Measurements from ENCODE around the gene PCDH1.
A peak's percentile ranks its signal among the peaks of the same experiment; 100 is the strongest.
"Not testable (repeated sequence)": the region's sequence is repeated elsewhere in the genome, so short reads cannot be mapped to it uniquely, and the experiment has no call there.

Gene PCDH1

GRCh38 chr5:141897425-141897824 lies 19.2 kb upstream of the PCDH1 start:
- no peak for DNase-seq

- not testable (repeated sequence) for DNase-seq
These were observed 12.2 kb upstream of the PCDH1 start for GRCh38 chr5:141890429-141890828.

GRCh38 chr5:141889282-141889871 lies 11.2 kb upstream of the PCDH1 start:
- DNase-seq, result no peak

- DNase-seq, result no peak
These were observed 5.7 kb upstream of the PCDH1 start for GRCh38 chr5:141883892-141884318.

- no peak for DNase-seq
These were observed 5.1 kb upstream of the PCDH1 start for GRCh38 chr5:141883184-141883891.

- DNase-seq, result no peak
These were observed 4.5 kb upstream of the PCDH1 start for GRCh38 chr5:141882594-141883183.

- DNase-seq, result no peak
These were observed 3.7 kb upstream of the PCDH1 start for GRCh38 chr5:141881886-141882285.

GRCh38 chr5:141880961-141881801 lies 3.0 kb upstream of the PCDH1 start:
- no peak for DNase-seq

- no peak for DNase-seq
These were observed 1.9 kb upstream of the PCDH1 start for GRCh38 chr5:141879941-141880738.

- DNase-seq, result no peak
These were observed 1.2 kb upstream of the PCDH1 start for GRCh38 chr5:141879426-141879759.

- DNase-seq, result peak; percentile 80
These were observed 658 bp upstream of the PCDH1 start for GRCh38 chr5:141878711-141879425.

GRCh38 chr5:141877356-141878185 lies 639 bp downstream of the PCDH1 start:
- DNase-seq, result no peak

- DNase-seq, result no peak
These were observed 1.4 kb downstream of the PCDH1 start for GRCh38 chr5:141876628-141877355.

- peak; percentile 7 for DNase-seq
These were observed 2.2 kb downstream of the PCDH1 start for GRCh38 chr5:141875795-141876627.

GRCh38 chr5:141875022-141875740 lies 3.0 kb downstream of the PCDH1 start:
- DNase-seq, result no peak

GRCh38 chr5:141874262-141874964 lies 3.8 kb downstream of the PCDH1 start:
- DNase-seq, result no peak

GRCh38 chr5:141873933-141874261 lies 4.3 kb downstream of the PCDH1 start:
- DNase-seq, result no peak
